Measurements from ENCODE around the gene S100A8.

DNA sequence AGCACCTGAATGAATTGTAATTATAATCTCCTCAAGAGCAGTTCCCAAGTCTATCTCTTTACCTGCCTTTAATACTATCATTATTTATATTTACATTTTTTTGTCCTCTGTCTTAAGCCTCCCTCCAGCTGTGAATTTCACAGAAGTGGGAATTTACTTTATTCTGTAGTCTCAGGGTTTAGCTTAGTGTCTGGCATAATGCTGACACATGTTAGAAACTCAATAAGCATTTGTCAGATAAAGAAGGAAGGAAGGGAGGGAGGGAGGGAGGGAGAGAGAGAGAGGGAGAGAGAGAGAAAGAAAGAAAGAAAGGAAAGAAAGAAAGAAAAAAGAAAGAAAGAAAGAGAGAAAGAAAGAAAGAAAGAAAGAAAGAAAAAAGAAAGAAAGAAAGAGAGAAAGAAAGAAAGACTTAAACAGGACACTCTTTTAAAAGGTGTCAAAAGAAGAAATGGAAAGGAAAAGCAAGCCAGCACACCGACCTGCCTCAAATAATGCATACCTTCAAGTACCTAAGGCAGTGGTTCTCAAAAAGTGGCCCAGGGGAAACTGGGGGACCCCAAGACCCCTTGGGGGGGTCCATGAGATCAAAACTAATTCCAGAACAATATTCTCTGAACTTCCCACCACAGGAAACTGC lies 40.4 kb downstream of the S100A8 start:
- TF ChIP-seq JUN (IDR thresholded peaks at IDR 0.05; ENCODE audit: borderline replicate concordance, insufficient read depth, insufficient read length, low read depth), result no peak
- TF ChIP-seq, protein P1, sequence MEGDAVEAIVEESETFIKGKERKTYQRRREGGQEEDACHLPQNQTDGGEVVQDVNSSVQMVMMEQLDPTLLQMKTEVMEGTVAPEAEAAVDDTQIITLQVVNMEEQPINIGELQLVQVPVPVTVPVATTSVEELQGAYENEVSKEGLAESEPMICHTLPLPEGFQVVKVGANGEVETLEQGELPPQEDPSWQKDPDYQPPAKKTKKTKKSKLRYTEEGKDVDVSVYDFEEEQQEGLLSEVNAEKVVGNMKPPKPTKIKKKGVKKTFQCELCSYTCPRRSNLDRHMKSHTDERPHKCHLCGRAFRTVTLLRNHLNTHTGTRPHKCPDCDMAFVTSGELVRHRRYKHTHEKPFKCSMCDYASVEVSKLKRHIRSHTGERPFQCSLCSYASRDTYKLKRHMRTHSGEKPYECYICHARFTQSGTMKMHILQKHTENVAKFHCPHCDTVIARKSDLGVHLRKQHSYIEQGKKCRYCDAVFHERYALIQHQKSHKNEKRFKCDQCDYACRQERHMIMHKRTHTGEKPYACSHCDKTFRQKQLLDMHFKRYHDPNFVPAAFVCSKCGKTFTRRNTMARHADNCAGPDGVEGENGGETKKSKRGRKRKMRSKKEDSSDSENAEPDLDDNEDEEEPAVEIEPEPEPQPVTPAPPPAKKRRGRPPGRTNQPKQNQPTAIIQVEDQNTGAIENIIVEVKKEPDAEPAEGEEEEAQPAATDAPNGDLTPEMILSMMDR (IDR thresholded peaks at IDR 0.05; ENCODE audit: extremely low read depth in 1 of 2, insufficient read depth in 1 of 2, low read depth in 1 of 2, low read length in 2 of 2), result no peak

Data from endothelial cell of umbilical vein (primary cell).